Dendritic cell treated with granulocyte-macrophage colony-stimulating factor and Interleukin-4, amounts not matched to agents 40 ng/mL and 50 ng/mL, for 4 days (primary cell): ENCODE results near the gene ASF1A.

Experiments used
- H3K27ac Mint-ChIP-seq: one replicate; pipeline ENCODE4 v1.8.0; 2022; ENCODE audit warnings: mild to moderate bottlenecking, mixed read lengths
- H3K27me3 Mint-ChIP-seq: one replicate; pipeline ENCODE4 v1.8.0; 2022; ENCODE audit warnings: mild to moderate bottlenecking, mixed read lengths
- H3K36me3 Mint-ChIP-seq: one replicate; pipeline ENCODE4 v1.8.0; 2022; ENCODE audit warnings: low read depth, mixed read lengths
- H3K4me1 Mint-ChIP-seq: one replicate; pipeline ENCODE4 v1.8.0; 2022; ENCODE audit warnings: low read depth, mixed read lengths
- H3K4me3 Mint-ChIP-seq: one replicate; pipeline ENCODE4 v1.8.0; 2022; ENCODE audit warnings: mild to moderate bottlenecking, moderate library complexity, mixed read lengths
- H3K9me3 Mint-ChIP-seq: one replicate; pipeline ENCODE4 v1.8.0; 2022; ENCODE audit warnings: mixed read lengths
- intact Hi-C: fragments of 100-400 bp; cut with micrococcal nuclease; formaldehyde crosslinking; loops from one replicate; pipeline ENCODE4 v1.15.0; 2022

The ASF1A gene

DNA sequence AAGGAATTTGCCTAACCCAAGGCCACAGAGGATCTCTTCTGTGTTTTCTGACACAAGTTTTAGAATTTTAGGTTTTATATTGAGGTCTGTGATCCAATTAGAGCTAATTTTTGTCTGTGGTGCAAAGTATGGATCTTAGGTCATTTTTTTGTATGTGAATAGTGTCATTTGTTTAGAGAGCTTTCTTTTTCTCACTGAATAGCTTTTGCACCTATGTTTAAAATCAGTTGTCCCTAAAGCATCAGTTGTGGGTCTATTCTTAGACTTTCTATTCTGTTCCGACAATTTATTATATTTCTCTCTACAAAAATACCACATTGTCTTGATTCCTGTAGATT is 41.3 kb downstream of the ASF1A start:
- Mint-ChIP-seq H3K9me3 (peaks cover 14% of the 10 kb centered on the region), H3K4me1 (peaks cover 31% of the 10 kb centered on the region), H3K4me3 (peak overlapping the region; percentile 89), H3K27ac (peak overlapping the region; percentile 95), H3K27me3 (no peaks in the 10 kb centered on the region), H3K36me3 (peaks cover 30% of the 10 kb centered on the region)
- intact Hi-C loops = loop anchor here (1.0 to 10.0 kb wide), 3 partner anchors 41 to 284 kb away; partner anchors contain the start of genes ASF1A, CEP85L and FAM184A

DNA sequence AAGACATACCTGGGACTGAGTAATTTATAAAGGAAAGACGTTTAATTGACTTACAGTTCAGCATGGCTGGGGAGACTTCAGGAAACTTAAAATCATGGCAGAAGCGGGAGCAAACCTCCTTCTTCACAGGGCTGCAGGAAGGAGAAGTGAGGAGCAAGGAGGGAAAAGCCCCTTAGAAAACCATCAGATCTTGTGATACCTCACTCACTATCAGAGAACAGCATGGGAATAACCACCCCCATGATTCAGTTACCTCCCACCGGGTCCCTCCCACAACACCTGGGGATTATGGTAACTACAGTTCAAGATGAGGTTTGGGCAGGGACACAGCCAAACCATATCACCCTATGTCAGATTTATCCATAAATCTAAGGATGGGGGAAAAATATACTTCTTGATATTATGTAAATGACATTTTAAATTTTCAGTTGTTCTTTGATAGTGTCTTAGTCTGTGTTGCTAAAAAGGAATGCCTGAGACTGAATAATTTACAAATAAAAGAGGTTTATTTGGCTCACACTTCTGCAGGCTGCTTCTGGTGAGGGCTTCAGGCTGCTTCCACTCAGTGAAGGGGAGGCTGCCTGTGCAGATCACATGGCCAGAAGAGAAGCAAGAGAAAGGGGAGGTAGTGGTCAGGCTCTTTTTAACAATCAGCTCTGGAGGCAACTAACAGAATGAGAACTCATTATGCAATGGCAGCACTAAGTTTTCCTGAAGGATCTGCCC is 42.2 kb downstream of the ASF1A start:
- peaks cover 21% of the 10 kb centered on the region for H3K9me3 Mint-ChIP-seq
- peaks cover 31% of the 10 kb centered on the region for H3K4me1 Mint-ChIP-seq
- intact Hi-C loops = loop anchor here (1.0 to 10.0 kb wide), 3 partner anchors 42 to 285 kb away; partner anchors contain the start of genes ASF1A, CEP85L and FAM184A

DNA sequence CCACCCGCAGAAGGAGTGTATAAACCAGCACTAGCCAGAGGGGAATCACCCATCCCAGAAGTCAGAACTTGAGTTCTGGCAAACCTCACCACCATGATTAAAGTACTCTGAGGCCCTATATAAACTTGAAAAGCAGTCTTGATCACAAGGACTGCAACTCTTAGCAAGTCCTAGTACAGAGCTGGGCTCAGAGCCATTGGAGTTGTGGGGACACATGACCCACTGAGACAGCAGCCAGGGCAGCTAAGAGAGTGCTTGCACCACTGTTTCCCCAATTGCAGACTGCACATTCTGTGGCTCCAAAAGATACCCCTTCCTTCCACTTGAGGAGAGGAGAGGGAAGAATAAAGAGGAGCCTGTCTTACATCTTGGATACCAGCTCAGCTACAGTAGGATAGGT is 45.7 kb downstream of the ASF1A start:
- no peak overlapping the region for H3K27ac Mint-ChIP-seq
- H3K4me3 Mint-ChIP-seq = no peak overlapping the region
- peaks cover 22% of the 10 kb centered on the region for H3K4me1 Mint-ChIP-seq
- H3K9me3 Mint-ChIP-seq = peaks cover 53% of the 10 kb centered on the region
- H3K27me3 Mint-ChIP-seq = no peaks in the 10 kb centered on the region
- peaks cover 11% of the 10 kb centered on the region for H3K36me3 Mint-ChIP-seq
- intact Hi-C loops = loop anchor here (10.0 kb wide), 1 partner anchor 135 kb away; the partner anchor contains the start of gene FAM184A

More for the DNA sequence above, 42.2 kb downstream of the ASF1A start:
- peak overlapping the region; percentile 95 for H3K27ac Mint-ChIP-seq
- no peak overlapping the region for H3K4me3 Mint-ChIP-seq
- no peaks in the 10 kb centered on the region for H3K27me3 Mint-ChIP-seq
- H3K36me3 Mint-ChIP-seq = peaks cover 24% of the 10 kb centered on the region

DNA sequence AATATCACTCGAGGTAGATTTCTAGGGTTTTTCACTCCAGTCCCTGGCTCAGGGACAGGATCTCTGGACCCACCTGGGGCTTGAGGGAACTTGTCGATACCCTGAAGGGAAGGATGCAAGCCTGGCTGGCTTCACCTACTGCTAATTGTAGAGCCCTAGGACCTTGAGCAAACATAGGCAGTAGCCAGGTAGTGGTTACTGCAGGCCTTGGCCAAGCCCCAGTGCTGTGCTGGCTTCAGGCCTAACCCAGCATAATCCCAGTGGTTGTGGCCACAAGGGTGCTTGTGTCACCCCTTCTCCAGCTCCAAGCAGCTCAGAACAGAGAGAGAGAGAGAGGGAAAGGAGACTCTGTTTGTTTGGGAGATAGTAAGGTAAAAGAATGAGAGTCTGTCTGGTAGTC is 46.8 kb downstream of the ASF1A start:
- Mint-ChIP-seq H3K9me3 (peaks cover 64% of the 10 kb centered on the region), H3K27ac (no peak overlapping the region), H3K27me3 (no peaks in the 10 kb centered on the region), H3K4me1 (peaks cover 15% of the 10 kb centered on the region), H3K36me3 (peaks cover 11% of the 10 kb centered on the region), H3K4me3 (no peak overlapping the region)
- intact Hi-C loops = no loop called here

DNA sequence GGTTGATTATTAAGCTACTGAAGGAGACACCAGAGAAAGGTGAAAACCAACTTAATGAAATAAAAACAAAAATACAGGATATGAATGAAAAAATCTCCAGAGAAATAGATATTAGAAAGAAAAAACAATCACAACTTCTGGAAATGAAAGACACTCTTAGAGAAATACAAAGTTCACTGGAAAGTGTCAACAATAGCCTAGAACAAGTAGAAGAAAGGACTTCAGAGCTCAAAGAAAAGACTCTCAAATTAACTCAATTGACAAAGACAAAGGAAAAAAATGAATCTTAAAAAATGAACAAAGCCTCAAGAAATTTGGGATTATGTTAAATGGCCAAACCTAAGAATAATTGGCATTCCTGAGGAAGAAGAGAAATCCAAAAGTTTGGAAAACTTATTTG is 51.3 kb downstream of the ASF1A start:
- intact Hi-C loops = no loop called here
- Mint-ChIP-seq H3K4me1 (no peaks in the 10 kb centered on the region), H3K27ac (no peak overlapping the region), H3K27me3 (no peaks in the 10 kb centered on the region), H3K9me3 (peaks cover 83% of the 10 kb centered on the region), H3K36me3 (no peaks in the 10 kb centered on the region), H3K4me3 (no peak overlapping the region)

DNA sequence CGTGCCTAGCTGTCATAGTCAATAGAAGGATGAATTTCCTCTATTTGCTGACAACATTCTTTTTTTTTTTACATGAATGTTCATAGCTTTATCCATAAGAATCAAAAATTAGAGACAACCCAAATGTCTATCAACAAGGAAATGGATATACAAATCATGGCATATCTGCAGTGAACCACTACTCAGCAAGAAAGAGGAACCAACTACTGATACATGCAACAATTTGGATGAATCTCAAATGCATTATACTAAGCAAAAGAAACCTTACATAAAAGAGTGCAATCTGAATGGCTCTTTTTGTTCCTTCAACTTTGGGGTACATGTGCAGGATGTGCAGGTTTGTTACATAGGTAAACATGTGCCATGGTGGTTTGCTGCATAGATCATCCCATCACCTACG is 58.7 kb downstream of the ASF1A start:
- Mint-ChIP-seq H3K36me3 (no peaks in the 10 kb centered on the region), H3K9me3 (peaks cover 14% of the 10 kb centered on the region), H3K27me3 (no peaks in the 10 kb centered on the region), H3K27ac (no peak overlapping the region), H3K4me1 (no peaks in the 10 kb centered on the region), H3K4me3 (no peak overlapping the region)
- intact Hi-C loops = no loop called here

DNA sequence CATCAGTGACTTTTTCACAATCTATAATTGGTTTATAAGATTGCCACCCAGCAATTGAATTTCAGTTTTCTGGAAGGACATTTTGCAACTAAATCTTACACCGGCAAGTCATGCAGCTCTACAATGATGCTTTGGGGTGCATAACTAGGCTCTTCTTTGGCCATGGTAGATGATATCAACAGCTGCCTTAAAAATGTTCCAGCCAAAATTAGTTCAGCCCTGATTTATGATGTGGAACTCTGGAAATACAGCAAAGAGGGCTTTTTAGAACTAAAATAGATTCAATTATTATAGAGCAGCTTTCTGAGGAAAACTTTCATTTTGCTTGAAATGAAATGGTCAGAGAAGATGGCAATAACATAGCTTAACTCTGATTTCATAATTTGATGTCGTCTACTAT is 59.4 kb downstream of the ASF1A start:
- Mint-ChIP-seq H3K9me3 (peaks cover 9% of the 10 kb centered on the region), H3K27ac (no peak overlapping the region), H3K36me3 (no peaks in the 10 kb centered on the region), H3K4me1 (no peaks in the 10 kb centered on the region), H3K27me3 (no peaks in the 10 kb centered on the region), H3K4me3 (no peak overlapping the region)
- intact Hi-C loops = no loop called here
